ENCODE measurements around the gene CPNE4. TPM values are rescaled to one million over a fixed set of nuclear protein-coding genes. Genes with fewer than 3 reads are reported as not detected.

CPNE4 gene
- total RNA-seq, 1 experiment from 2014 or later: 5.7 TPM

DNA sequence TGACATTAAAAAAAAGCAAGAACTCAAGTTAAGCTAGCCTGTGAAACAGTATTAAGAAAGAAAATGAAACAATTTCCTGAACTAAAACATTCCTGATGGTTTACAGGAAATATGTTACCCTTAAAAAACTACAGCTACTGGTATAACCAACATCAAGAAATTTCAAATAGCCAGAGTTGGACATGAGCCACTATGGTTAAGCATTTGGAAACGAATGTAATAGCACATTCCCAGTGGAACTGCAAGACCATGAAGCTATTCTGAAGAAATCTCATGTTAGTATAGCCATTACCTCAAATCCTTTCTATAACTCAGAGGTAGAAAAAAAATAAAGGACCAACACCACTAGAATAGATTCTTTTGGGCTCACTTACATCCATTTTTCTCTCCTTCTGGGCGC lies 30.2 kb downstream of the CPNE4 start:
- no peak overlapping the region for H3K4me3 ChIP-seq (ENCODE audit: low read depth, low read length, poor library complexity, severe bottlenecking)
- ChIA-PET CTCF (no interaction called here), POLR2A (ENCODE audit: low non-redundant PET) (no interaction called here)
- DNase-seq (ENCODE audit: low spot score): no peak
- peaks cover 25% of the 10 kb centered on the region for H3K4me1 ChIP-seq (ENCODE audit: insufficient read depth, low read length, poor library complexity, severe bottlenecking)
- intact Hi-C loops (cut with micrococcal nuclease; ENCODE audit: unreplicated experiment): no loop called here
- no peaks in the 10 kb centered on the region for H3K36me3 ChIP-seq (ENCODE audit: insufficient read depth, low read length, poor library complexity, severe bottlenecking)
- H3K9me3 ChIP-seq (ENCODE audit: low read depth, low read length, poor library complexity, severe bottlenecking): no peaks in the 10 kb centered on the region
- TF ChIP-seq, protein P1, sequence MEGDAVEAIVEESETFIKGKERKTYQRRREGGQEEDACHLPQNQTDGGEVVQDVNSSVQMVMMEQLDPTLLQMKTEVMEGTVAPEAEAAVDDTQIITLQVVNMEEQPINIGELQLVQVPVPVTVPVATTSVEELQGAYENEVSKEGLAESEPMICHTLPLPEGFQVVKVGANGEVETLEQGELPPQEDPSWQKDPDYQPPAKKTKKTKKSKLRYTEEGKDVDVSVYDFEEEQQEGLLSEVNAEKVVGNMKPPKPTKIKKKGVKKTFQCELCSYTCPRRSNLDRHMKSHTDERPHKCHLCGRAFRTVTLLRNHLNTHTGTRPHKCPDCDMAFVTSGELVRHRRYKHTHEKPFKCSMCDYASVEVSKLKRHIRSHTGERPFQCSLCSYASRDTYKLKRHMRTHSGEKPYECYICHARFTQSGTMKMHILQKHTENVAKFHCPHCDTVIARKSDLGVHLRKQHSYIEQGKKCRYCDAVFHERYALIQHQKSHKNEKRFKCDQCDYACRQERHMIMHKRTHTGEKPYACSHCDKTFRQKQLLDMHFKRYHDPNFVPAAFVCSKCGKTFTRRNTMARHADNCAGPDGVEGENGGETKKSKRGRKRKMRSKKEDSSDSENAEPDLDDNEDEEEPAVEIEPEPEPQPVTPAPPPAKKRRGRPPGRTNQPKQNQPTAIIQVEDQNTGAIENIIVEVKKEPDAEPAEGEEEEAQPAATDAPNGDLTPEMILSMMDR (conservative IDR thresholded peaks at IDR 0.05; ENCODE audit: low read depth, low read length): no peak
- TF ChIP-seq EZH2 (IDR thresholded peaks at IDR 0.05; ENCODE audit: borderline replicate concordance, low read depth, low read length, poor library complexity, severe bottlenecking): no peak
- H3K27me3 ChIP-seq (replicated peaks; ENCODE audit: insufficient read depth, low read depth, low read length, poor library complexity): no peaks in the 10 kb centered on the region
- BruUV-seq (replicated peaks): no TSS peak
- no peak overlapping the region for H3K27ac ChIP-seq (ENCODE audit: low read depth, low read length, poor library complexity, severe bottlenecking)

DNA sequence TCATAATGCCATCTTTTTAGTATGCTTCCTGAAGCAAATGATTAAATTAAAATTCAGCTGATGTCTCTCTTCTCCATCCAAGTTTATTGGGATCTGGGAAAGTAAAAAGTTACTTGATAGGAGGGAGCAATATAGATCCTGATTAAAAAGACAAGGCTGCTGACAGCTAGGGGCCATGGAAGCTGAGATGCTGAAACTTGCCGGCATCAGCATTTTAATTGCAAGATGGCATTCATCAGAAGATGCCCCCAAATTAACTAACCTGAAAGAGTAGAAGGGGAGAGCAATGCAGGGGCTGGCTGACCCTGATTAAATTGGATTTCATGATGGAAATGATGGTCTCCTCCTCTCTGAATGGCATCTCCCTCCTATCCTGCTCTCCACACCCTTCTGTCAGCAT lies 31.1 kb downstream of the CPNE4 start:
- Histone ChIP-seq H3K9me3 (ENCODE audit: low read depth, low read length, poor library complexity, severe bottlenecking) (no peaks in the 10 kb centered on the region), H3K27me3 (replicated peaks; ENCODE audit: insufficient read depth, low read depth, low read length, poor library complexity) (no peaks in the 10 kb centered on the region), H3K4me3 (ENCODE audit: low read depth, low read length, poor library complexity, severe bottlenecking) (no peak overlapping the region), H3K36me3 (ENCODE audit: insufficient read depth, low read length, poor library complexity, severe bottlenecking) (no peaks in the 10 kb centered on the region), H3K27ac (ENCODE audit: low read depth, low read length, poor library complexity, severe bottlenecking) (no peak overlapping the region), H3K4me1 (ENCODE audit: insufficient read depth, low read length, poor library complexity, severe bottlenecking) (peaks cover 17% of the 10 kb centered on the region)
- ChIA-PET POLR2A (ENCODE audit: low non-redundant PET) (no interaction called here), CTCF (no interaction called here)
- TF ChIP-seq, protein P1 (conservative IDR thresholded peaks at IDR 0.05; ENCODE audit: low read depth, low read length): no peak
- no peak for TF ChIP-seq EZH2 (IDR thresholded peaks at IDR 0.05; ENCODE audit: borderline replicate concordance, low read depth, low read length, poor library complexity, severe bottlenecking)
- intact Hi-C loops (cut with micrococcal nuclease; ENCODE audit: unreplicated experiment): no loop called here
- no peak for DNase-seq (ENCODE audit: low spot score)
- BruUV-seq (replicated peaks): no TSS peak

- no peak for TF ChIP-seq EZH2 (IDR thresholded peaks at IDR 0.05; ENCODE audit: borderline replicate concordance, low read depth, low read length, poor library complexity, severe bottlenecking)
- TF ChIP-seq, protein P1 (conservative IDR thresholded peaks at IDR 0.05; ENCODE audit: low read depth, low read length): no peak
- Histone ChIP-seq H3K9me3 (ENCODE audit: low read depth, low read length, poor library complexity, severe bottlenecking) (no peaks in the 10 kb centered on the region), H3K4me3 (ENCODE audit: low read depth, low read length, poor library complexity, severe bottlenecking) (no peak overlapping the region), H3K27ac (ENCODE audit: low read depth, low read length, poor library complexity, severe bottlenecking) (no peak overlapping the region), H3K36me3 (ENCODE audit: insufficient read depth, low read length, poor library complexity, severe bottlenecking) (no peaks in the 10 kb centered on the region), H3K27me3 (replicated peaks; ENCODE audit: insufficient read depth, low read depth, low read length, poor library complexity) (no peaks in the 10 kb centered on the region), H3K4me1 (ENCODE audit: insufficient read depth, low read length, poor library complexity, severe bottlenecking) (peaks cover 16% of the 10 kb centered on the region)
- intact Hi-C loops (cut with micrococcal nuclease; ENCODE audit: unreplicated experiment): no loop called here
- CTCF ChIA-PET: no interaction called here
- POLR2A ChIA-PET (ENCODE audit: low non-redundant PET): no interaction called here
- BruUV-seq (replicated peaks): no TSS peak
- DNase-seq (ENCODE audit: low spot score): peak; percentile 41
Measured at GRCh38 chr3:132001999-132002398, 32.8 kb downstream of the CPNE4 start.

Data from A673 (cell line).